GM12892 (cell line): ENCODE results near the gene BMPR2.

Experiments
- POLR2A ChIP-seq: IDR thresholded peaks from 2 replicates; pipeline ENCODE4 v1.6.1; 2011; ENCODE audit warnings: low read depth, low read length, control low read depth
- POLR2AphosphoS5 ChIP-seq: IDR thresholded peaks from 2 replicates; pipeline ENCODE4 v1.6.1; 2011; ENCODE audit warnings: low read depth, low read length, control low read depth
- TAF1 ChIP-seq: IDR thresholded peaks from 2 replicates; pipeline ENCODE4 v1.6.1; 2011; ENCODE audit warnings: low read depth, mild to moderate bottlenecking, control low read depth, low read length, borderline replicate concordance

DNA sequence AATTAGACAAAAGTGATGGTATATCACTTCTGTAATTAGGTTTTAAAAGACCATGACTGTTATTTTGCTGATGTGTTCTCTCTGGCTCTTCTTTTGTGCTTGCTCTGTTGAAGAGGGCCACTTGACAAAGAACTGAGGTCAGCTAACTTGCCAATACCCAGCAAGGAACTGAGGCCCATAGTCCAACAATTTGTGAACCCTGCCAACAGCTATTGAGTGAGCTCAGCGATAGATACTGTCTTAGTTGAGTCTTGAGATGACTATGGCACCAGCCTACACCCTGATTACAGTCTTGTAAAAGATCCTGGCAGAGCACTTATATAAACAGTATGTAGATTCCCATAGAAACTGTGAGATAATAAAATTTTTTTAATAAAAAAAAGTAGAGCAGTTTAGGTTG, 103.0 kb downstream of the BMPR2 start:
- TF ChIP-seq TAF1 (no peak), POLR2A (no peak), POLR2AphosphoS5 (no peak)
